K562 (cell line): ENCODE data around the gene MUC5B. TPM values are rescaled to one million over a fixed set of nuclear protein-coding genes. Genes with fewer than 3 reads are reported as not detected.

Experiments used
- ATAC-seq: fragments of 200-7000 bp; cut with Tn5 transposase; 3 replicates; pipeline ENCODE4 v1.9.1; 2020; ENCODE audit warnings: moderate library complexity
- BruUV-seq: library from RNA; stranded (reverse); fragments of 400-500 nt; replicated peaks from 2 replicates; lab custom pipeline; 2021; lab: Mats Ljungman, UMichigan
- CTCF ChIA-PET: fragments of 300-600 bp; formaldehyde crosslinking; extraction: SDS; loops from one replicate; lab custom pipeline; 2021; ENCODE audit warnings: low intra/inter-chr PET ratio; lab: Yijun Ruan, JAX
- POLR2A ChIA-PET: fragments of 300-600, 350-650 bp; sonication (Branson Sonifier 250); formaldehyde crosslinking; extraction: SDS; loops from one replicate; lab custom pipeline; 2021; ENCODE audit warnings: antibody characterized with exemption, inconsistent platforms; lab: Yijun Ruan, JAX
- DNase-seq, 4 experiments: peaks; one replicate each; pipeline versions ENCODE4 v3.0.0 to v3.0.0-alpha.2; 2011 to 2018; ENCODE audit warnings: low spot score in 3 of 4, mixed read lengths in 3 of 4; ENCODE audit errors: extremely low read depth in 1 of 4
- FAIRE-seq: peaks from 2 replicates; lab custom pipeline; 2011; peaks lifted over from hg19 to GRCh38; lab: Jason Lieb, UNC
- H2AFZ ChIP-seq: 2 replicates; pipeline ENCODE4 v1.6.0; 2011; ENCODE audit warnings: low read depth, low read length, control low read depth, inconsistent platforms
- H3K27ac ChIP-seq: fragments of 200-600 bp; 3 replicates; pipeline ENCODE4 v1.8.0; 2011; ENCODE audit warnings: low read depth, mild to moderate bottlenecking, control low read depth, inconsistent platforms, low read length, moderate library complexity, mixed read lengths; ENCODE audit errors: extremely low read depth
- H3K27me3 ChIP-seq, 2 experiments: fragments of 300-600 bp in 1 of 2; 2 replicates in 1 of 2; 3 replicates in 1 of 2; pipeline versions ENCODE4 v1.6.0 to v1.8.0; 2011; ENCODE audit warnings: inconsistent platforms in 2 of 2, low read length in 2 of 2, mild to moderate bottlenecking in 1 of 2, mixed read lengths in 1 of 2, moderate library complexity in 1 of 2; ENCODE audit not compliant: control insufficient read depth in 2 of 2, insufficient read depth in 2 of 2
- H3K36me3 ChIP-seq: fragments of 300-600 bp; 3 replicates; pipeline ENCODE4 v1.8.0; 2011; ENCODE audit warnings: mild to moderate bottlenecking, low read length, inconsistent platforms; ENCODE audit not compliant: control insufficient read depth, insufficient read depth
- H3K4me1 ChIP-seq, 2 experiments: fragments of 200-600 bp in 1 of 2; replicated peaks in 1 of 2; 2 replicates in 1 of 2; 3 replicates in 1 of 2; pipeline versions ENCODE4 v1.5.1 to v1.8.0; 2011; ENCODE audit warnings: inconsistent platforms in 2 of 2, low read length in 2 of 2, mild to moderate bottlenecking in 1 of 2, mixed read lengths in 1 of 2, moderate library complexity in 1 of 2; ENCODE audit not compliant: control insufficient read depth in 2 of 2, insufficient read depth in 2 of 2
- H3K4me2 ChIP-seq: 2 replicates; pipeline ENCODE4 v1.6.1; 2011; ENCODE audit warnings: low read length, control low read depth, inconsistent platforms, mixed read lengths; ENCODE audit not compliant: insufficient read depth
- H3K4me3 ChIP-seq: fragments of 200-600 bp; sonication (generic), shearing (Covaris generic); 2 replicates; pipeline ENCODE4 v1.5.1; 2016; ENCODE audit warnings: control low read depth, inconsistent platforms
- H3K79me2 ChIP-seq: fragments of 200-600 bp; 3 replicates; pipeline ENCODE4 v1.8.0; 2011; ENCODE audit warnings: low read length, inconsistent platforms; ENCODE audit not compliant: control insufficient read depth, insufficient read depth
- H3K9ac ChIP-seq, 2 experiments: 2 replicates each; pipeline versions ENCODE4 v1.6.0 to v1.6.1; 2011; ENCODE audit warnings: low read depth in 2 of 2, low read length in 2 of 2, control low read depth in 1 of 2, inconsistent platforms in 1 of 2, mild to moderate bottlenecking in 1 of 2, mixed read lengths in 1 of 2; ENCODE audit not compliant: insufficient read depth in 1 of 2
- H3K9me1 ChIP-seq: one replicate; pipeline ENCODE4 v1.6.0; 2011; ENCODE audit warnings: inconsistent platforms, mild to moderate bottlenecking, low read length, moderate library complexity; ENCODE audit not compliant: control insufficient read depth, insufficient read depth
- H3K9me3 ChIP-seq: replicated peaks from 2 replicates; pipeline ENCODE4 v1.5.1; 2011; ENCODE audit warnings: low read depth, low read length, inconsistent platforms; ENCODE audit not compliant: control insufficient read depth, insufficient read depth
- H4K20me1 ChIP-seq: replicated peaks from 2 replicates; pipeline ENCODE4 v1.6.1; 2011; ENCODE audit warnings: low read length, inconsistent platforms, mixed read lengths; ENCODE audit not compliant: control insufficient read depth, insufficient read depth
- ARHGAP35 ChIP-seq: fragments of 450-650 bp; IDR thresholded peaks from 2 replicates; pipeline ENCODE4 v1.6.1; 2018; ENCODE audit not compliant: partially characterized antibody
- CBX3 ChIP-seq, 2 experiments: IDR thresholded peaks; 1 replicate in 1 of 2; 2 replicates in 1 of 2; pipeline ENCODE4 v1.6.1; 2012; ENCODE audit warnings: inconsistent platforms in 2 of 2, low read length in 2 of 2, borderline replicate concordance in 1 of 2, control low read depth in 1 of 2
- E2F3 ChIP-seq: fragments of 250-450 bp; sonication (Bioruptor Pico); IDR thresholded peaks from 2 replicates; pipeline ENCODE4 v1.4.0; 2020; ENCODE audit warnings: mild to moderate bottlenecking
- HOMEZ ChIP-seq: fragments of 250-450 bp; sonication (Bioruptor Pico); IDR thresholded peaks from 2 replicates; pipeline ENCODE4 v1.4.0; 2020; ENCODE audit warnings: mild to moderate bottlenecking, moderate library complexity
- SIN3B ChIP-seq: fragments of 450-650 bp; IDR thresholded peaks from 2 replicates; pipeline ENCODE4 v1.6.1; 2017; ENCODE audit warnings: low read depth, mild to moderate bottlenecking, moderate library complexity
- SMARCA5 ChIP-seq: fragments of 450-650 bp; IDR thresholded peaks from 2 replicates; pipeline ENCODE4 v1.6.1; 2016
- ZNF717 ChIP-seq: fragments of 250-450 bp; sonication (Bioruptor Pico); IDR thresholded peaks from 2 replicates; pipeline ENCODE4 v1.5.0; 2021
- WGBS: fragments of 100-300 bp; shearing (Covaris generic); methylation state at CpG from one replicate; pipeline ENCODE4 v1.1.6; 2016; ENCODE audit warnings: low coverage, mixed read lengths; ENCODE audit not compliant: insufficient coverage; ENCODE audit errors: missing lambda C conversion rate; 5-methylcytosine and 5-hydroxymethylcytosine counted together
- in situ Hi-C: fragments of 300-500 bp; cut with MboI; formaldehyde crosslinking; loops from 4 replicates; pipeline ENCODE4 v1.15.0; 2018; ENCODE audit warnings: inconsistent platforms, mixed read lengths
- intact Hi-C: fragments of 100-400 bp; cut with micrococcal nuclease; formaldehyde crosslinking; loops from 2 replicates; pipeline ENCODE4 v1.14.2; 2022
- polyA plus RNA-seq, 8 experiments: library from polyadenylated mRNA; depleted of rRNA in 4 of 8; stranded (reverse) in 5 of 8; unstranded in 3 of 8; fragments of >200 nt; fragmentation: Nextera tagmentation in 2 of 8; fragmentation: Illumina TruSeq in 1 of 8; extraction: Ambion mirVana in 2 of 8; extraction: Trizol in 1 of 8; gene quantifications; 2 replicates each; pipeline versions ENCODE4 v1.2.1 to v1.2.3, GENCODE V29; 2011 to 2014; ENCODE audit warnings: inconsistent platforms in 1 of 8, missing spikeins in 1 of 8
- total RNA-seq, 7 experiments: library from RNA; depleted of rRNA in 6 of 7; stranded (reverse); fragments of >200 nt in 6 of 7; fragmentation: Illumina TruSeq in 2 of 7; extraction: Trizol in 2 of 7; gene quantifications; 2 replicates each; pipeline versions ENCODE4 v1.2.1 to v1.2.3, GENCODE V29; 2011 to 2021; ENCODE audit warnings: low replicate concordance in 1 of 7

Gene MUC5B
- total and polyA plus RNA-seq, 9 of the 15 experiments (the other 6 are each of a cell fraction or from before 2014, with no cell fraction given) = 0.04 to 0.95 TPM; not detected in 7

- peak in 1 of 4 experiments; percentile 0 for DNase-seq
- no peak overlapping the region for H3K9ac ChIP-seq
- BruUV-seq = no TSS peak
- intact Hi-C loops = no loop called here
- ChIA-PET POLR2A (no interaction called here), CTCF (no interaction called here)
- H4K20me1 ChIP-seq = no peaks in the 10 kb centered on the region
- no peak for FAIRE-seq
- peaks cover 0 to 35% of the 10 kb centered on the region in 2 experiments; a peak in 1 of 5 replicates for H3K4me1 ChIP-seq
- H3K9me1 ChIP-seq = no peaks in the 10 kb centered on the region
- H2AFZ ChIP-seq = no peak overlapping the region
- no peak overlapping the region for H3K27ac ChIP-seq
- 25% methylated on average over 24 of the region's 32 CpGs for WGBS
- H3K9me3 ChIP-seq = no peaks in the 10 kb centered on the region
- ATAC-seq = no peak
- no peak overlapping the region for H3K4me3 ChIP-seq
- no peaks in the 10 kb centered on the region for H3K79me2 ChIP-seq
- peaks cover 6 to 29% of the 10 kb centered on the region in 2 experiments; a peak in 4 of 5 replicates for H3K27me3 ChIP-seq
- in situ Hi-C loops = no loop called here
- H3K36me3 ChIP-seq = no peaks in the 10 kb centered on the region
- H3K4me2 ChIP-seq = no peak overlapping the region
- TF ChIP-seq ARHGAP35 (no peak), CBX3 (IDR thresholded peaks at IDR 0.05; ENCODE audit: borderline replicate concordance in 1 of 2, low read length in 2 of 2) (no peak)
Observed at GRCh38 chr11:1194977-1195681, 27.7 kb upstream of the MUC5B start.

- peaks cover 8 to 37% of the 10 kb centered on the region in 2 experiments; a peak in 4 of 5 replicates for H3K27me3 ChIP-seq
- H3K4me3 ChIP-seq = no peak overlapping the region
- in situ Hi-C loops (no loop called here), intact Hi-C loops (no loop called here)
- H3K9me1 ChIP-seq = no peaks in the 10 kb centered on the region
- H3K4me2 ChIP-seq = no peak overlapping the region
- no peaks in the 10 kb centered on the region for H3K9me3 ChIP-seq
- no peaks in the 10 kb centered on the region for H4K20me1 ChIP-seq
- no peaks in the 10 kb centered on the region for H3K79me2 ChIP-seq
- no TSS peak for BruUV-seq
- ChIA-PET CTCF (no interaction called here), POLR2A (no interaction called here)
- H3K27ac ChIP-seq = no peak overlapping the region
- peaks cover 0 to 39% of the 10 kb centered on the region in 2 experiments; a peak in 1 of 5 replicates for H3K4me1 ChIP-seq
- H3K36me3 ChIP-seq = no peaks in the 10 kb centered on the region
- FAIRE-seq = no peak
- DNase-seq = peak in 1 of 4 experiments; percentile 1
- ATAC-seq = no peak
- no peak overlapping the region for H2AFZ ChIP-seq
- H3K9ac ChIP-seq = no peak overlapping the region
- 23% methylated on average over 33 of the region's 41 CpGs for WGBS
- TF ChIP-seq SMARCA5 (no peak), HOMEZ (CRISPR knock-in tag) (no peak), E2F3 (CRISPR knock-in tag) (no peak), ZNF717 (CRISPR knock-in tag) (no peak), SIN3B (no peak)
Observed at GRCh38 chr11:1195682-1196515, 27.0 kb upstream of the MUC5B start.
